Right kidney (tissue), 1 donor: ENCODE results near the gene PIK3R5.
"Not testable (repeated sequence)": the region's sequence is repeated elsewhere in the genome, so short reads cannot be mapped to it uniquely, and the experiment has no call there.

ENCODE experiments used
- DNase-seq: peaks from one replicate; pipeline ENCODE4 v3.0.0-alpha.2; 2016

PIK3R5 gene

DNA sequence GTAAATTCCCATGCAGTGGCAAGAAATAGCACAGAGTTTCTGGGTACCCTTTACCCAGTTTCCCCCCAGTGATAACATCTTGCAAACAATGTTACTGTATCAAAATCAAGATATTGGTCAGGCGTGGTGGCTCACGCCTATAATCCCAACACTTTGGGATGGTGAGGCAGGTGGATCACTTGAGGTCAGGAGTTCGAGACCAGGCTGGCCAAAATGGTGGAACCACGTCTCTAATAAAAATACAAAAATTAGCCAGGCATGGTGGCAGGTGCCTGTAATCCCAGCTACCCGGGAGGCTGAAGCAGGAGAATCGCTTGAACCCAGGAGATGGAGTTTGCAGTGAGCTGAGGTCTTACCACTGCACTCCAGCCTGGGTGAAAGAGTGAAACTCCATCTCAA, 109.3 kb downstream of the PIK3R5 start:
- not testable (repeated sequence) for DNase-seq

DNA sequence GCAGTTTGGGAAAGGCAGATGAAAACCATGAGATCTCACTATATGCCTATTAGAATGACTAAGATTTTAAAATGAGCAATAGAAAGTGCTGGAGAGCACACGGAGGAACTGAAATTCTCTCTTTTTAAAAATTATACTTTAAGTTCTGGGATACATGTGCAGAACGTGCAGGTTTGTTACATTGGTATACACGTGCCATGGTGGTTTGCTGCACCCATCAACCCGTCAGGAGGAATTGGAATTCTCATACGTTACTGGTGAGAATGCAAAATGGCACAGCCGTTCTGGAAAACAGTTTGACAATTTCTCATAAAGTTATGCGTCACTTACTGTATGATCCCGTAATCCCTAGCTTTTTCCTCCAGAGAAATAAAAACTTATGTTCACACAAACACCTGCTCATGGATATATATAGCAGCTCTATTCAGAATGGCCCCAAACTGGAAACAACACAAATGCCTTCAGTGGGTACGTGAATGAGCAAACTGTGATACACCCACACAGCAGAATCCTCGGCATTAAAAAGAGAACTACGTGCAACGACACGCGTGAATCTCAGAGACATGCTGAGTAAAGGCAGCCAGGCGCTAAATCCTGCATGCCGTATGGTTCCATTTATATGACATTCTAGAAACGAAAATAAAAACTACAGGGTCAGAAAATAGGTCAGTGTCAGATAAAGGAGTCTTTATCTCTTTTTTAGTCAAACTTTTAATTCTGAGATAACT, 109.9 kb downstream of the PIK3R5 start:
- DNase-seq: no peak

DNA sequence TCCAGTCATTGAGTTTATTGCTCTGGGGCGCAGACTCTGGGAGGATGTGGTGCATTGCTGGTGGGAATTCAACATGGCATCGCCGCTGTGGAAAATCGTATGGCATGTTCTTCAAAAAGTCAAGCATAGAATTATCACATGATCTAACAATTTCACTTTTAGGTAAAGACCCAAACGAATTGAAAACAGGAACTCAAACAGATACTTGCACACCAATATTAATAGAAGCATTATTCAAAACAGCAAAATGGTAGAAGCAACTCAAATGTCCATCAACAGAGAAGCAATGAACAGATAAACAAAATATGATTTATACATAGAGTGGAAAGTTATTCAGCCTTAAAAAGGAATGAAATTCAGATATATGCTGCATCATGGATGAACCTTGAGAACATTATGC, 113.9 kb downstream of the PIK3R5 start:
- DNase-seq: no peak

DNA sequence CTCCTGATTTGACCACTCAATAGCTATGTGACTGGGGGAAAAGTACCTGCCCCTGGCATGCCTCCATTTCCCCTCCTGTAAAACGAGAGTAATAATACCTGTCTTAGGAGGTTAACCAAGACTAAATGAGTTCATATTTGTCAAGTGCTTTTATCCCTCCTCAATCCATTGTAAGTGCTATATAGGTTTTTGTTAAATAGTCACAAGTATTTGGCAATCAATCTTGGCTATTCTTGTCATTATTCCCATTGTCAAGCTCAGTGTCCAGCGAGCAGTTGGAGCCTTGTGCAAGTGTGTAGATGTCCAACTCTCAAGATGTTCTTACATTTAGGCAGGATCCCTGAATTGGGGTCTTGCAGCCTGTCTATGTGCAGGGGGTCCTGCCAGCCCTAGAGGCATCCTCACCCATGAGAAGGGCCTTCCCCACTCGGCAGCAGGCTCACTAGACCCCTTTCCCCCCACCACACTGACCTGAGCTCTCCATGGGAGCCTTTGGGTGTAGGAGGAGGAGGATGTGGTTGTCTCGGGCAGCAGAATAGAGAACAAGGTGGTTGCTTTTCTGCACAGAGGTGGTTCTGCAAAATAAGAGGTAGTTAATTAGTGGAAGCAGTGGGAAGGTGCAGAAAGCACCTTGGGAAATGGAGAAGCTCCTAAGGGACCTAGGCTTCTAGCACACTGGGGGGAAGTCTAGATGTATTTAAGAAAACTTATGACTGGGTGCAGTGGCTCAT, 116.0 kb downstream of the PIK3R5 start:
- no peak for DNase-seq

DNA sequence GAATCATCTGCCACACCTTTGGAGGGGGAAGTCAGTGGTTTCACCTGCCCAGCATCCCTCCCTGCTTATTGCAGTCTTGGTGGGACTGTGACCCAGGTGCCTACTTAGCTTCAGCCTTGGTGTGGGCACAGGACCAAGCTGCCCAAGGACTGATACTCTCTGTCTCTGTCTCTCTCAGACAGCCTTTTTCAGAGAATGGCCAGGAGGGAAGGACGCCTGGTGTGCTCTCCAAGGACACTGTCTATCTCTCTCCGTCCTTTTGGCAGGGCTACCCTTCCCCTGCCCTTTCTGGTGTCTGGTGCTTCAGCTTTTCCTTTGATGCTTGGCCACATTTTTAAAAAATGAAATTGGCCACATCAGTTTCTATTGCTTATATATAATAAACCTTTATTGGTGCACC, 117.6 kb downstream of the PIK3R5 start:
- no peak for DNase-seq

DNA sequence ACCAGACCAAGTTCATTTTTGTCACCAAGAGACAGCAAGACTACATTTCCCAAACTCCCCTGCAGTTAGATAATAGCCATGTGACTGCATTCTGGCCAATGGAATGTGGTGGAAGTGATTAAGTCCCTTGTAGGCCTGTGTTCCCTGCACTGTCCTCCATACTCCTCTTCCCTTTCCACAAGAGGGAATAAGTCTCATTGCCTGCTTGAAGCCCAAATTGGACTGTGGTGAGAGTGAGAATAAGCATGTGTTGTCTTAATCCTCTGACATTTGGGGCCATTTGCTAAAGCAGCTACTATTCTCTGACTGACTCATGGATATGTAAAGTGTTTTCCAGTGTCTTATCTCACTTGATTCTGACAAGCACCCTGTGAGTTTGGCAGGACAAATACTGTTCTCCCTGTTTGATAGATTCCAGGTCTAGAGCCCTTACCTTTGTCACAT, 118.7 kb downstream of the PIK3R5 start:
- DNase-seq: no peak

DNA sequence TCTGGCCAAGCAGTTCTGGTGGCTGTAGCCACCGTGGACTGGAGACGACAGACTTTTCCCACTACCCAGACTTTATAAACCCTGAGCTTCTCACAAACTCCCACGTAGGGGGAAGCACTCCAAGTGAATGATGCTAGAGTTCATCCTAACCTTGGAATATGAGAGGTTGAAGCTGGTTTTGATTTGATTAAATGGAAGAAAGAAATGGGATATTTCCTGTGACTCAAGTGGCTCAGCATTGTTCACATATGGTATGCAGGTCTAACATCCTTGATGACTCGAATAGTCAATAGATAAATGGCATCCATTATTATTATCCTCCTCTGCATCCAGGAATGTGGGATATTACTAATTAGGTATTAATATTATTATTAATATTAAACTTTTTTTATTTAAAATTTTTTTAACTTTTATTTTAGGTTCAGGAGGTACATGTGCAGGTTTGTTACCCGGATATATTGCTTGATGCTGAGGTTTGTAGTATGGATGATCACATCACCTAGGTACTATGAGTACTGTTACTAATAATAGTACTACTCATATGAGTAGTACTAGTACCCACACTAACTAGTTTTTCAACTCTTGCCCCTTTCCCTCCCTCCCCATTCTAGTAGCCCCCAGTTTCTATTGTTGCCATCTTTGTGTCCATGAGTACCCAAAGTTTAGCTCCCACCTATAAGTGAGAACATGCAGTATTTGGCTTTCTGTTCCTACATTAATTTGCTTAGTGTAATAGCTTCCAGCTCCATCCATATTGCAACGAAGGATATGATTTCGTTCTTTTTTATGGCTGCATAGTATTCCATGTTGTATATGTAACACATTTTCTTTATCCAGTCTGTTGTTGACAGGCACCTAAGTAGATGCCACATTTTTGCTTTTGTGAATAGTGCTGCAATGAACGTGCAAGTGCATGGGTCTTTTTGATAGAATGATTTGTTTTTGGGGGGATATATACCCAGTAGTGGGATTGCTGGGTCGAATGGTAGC, 121.0 kb downstream of the PIK3R5 start:
- DNase-seq: no peak

DNA sequence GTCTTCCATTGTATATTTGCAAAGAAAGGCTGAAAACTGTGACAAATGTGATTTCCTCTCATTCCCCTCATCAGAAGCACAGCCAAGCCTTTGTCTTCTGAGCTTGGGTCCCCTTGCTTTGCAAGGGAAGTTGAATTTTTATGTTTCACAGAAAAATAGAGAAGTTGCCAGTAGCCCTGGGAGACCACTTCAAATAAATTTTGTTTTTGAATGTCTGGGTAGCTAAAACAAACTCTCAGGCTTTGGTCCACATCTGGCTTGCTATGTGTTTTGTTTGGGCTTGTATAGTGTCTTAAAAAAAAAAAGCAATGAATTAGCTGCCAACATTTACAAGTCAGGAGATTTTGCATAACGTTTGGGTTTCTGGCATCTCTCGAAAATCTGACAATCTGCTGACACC, 122.2 kb downstream of the PIK3R5 start:
- DNase-seq: no peak

DNA sequence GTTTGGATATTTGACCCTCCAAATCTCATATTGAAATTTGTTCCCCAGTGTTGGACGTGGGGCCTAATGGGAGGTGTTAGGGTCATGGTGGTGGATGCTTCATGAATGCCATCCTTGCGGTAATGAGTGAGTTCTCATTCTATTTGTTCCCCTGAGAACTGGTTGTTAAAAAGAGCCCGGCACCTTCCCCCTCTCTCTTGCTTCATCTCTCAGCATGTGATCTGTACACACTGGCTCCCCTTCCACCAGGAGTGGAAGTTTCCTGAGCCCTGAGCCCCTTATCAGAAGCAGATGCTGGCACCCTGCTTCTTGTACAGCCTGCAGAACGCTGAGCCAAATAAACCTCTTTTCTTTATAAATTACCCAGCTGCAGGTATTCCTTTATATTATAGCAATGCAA, 123.7 kb downstream of the PIK3R5 start:
- DNase-seq: no peak

DNA sequence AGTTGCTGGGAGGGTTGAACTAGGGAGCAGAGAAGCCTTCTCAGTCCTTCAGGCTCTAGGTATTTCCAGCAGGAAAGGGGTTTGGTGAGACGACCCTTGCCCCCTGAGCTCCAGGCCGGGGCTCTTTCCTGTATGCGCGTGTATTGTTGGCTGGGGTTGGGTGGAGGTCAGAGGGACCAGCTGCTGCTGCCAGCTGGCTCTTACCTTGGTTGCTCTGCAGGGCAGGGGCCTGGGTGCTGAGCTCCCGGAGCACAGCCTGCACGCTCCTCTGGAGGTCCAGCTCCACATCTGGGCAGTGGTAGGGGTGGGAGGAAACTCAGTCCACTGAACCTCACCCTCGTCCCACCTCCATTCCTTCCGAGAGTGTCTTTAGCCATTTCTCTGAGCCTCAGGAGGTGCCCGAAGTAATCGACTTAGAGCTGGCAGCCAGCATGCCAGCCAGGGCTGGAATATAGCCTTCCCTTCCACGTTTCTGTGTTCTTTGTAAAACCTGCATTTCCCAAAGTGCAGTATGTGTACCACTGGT, 126.0 kb downstream of the PIK3R5 start:
- DNase-seq: no peak

DNA sequence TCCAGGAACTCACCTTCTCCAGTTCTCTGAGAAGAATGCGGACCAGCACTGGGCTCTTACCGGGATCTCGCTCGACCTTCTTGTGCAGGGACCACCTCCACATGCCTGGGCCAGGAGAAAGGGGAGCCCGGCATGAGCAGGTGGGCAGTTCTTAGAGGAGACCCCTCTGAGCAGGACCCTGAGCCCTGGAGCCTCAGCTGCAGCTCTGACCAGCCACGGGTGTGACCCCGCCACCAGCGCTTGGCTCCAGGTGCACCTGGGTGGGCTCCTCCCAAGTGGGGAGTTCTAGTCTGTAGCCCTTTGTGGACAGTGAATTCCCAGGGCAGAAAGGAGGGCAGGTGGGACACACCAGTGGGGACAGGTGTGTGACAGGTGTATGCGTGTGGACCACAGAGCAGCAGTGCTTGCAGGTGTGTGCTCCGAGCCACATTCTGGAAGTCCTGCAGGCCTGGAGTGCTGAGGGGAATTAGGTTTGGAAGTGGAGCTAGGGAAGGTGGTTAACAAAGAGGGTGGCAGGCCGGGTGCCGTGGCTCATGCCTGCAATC, 126.9 kb downstream of the PIK3R5 start:
- DNase-seq: no peak

DNA sequence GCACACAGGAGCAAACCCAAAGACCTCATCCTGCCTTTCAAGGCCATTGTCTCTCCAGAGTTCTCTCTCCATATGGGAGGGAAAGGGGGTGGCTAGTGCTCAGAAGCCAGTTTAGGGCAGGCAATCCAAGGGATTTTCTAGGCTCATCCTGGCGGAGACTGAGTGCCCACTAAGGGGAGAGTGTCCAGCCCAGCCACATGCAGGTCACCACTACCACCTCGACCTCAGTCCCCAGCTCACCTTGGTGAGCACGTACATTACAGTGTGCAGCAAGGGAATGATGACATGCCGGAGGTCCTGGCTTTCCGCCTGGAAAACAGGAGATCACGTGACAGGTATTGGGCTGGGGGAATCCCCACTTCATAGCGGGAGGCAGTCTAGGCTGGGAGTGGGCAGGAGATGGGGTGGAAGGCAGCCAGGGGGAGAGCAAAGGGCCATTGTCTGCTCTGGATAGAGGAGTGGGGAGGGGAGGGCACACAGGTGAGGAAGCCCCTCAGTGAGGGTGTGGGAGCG, 127.9 kb downstream of the PIK3R5 start:
- no peak for DNase-seq

DNA sequence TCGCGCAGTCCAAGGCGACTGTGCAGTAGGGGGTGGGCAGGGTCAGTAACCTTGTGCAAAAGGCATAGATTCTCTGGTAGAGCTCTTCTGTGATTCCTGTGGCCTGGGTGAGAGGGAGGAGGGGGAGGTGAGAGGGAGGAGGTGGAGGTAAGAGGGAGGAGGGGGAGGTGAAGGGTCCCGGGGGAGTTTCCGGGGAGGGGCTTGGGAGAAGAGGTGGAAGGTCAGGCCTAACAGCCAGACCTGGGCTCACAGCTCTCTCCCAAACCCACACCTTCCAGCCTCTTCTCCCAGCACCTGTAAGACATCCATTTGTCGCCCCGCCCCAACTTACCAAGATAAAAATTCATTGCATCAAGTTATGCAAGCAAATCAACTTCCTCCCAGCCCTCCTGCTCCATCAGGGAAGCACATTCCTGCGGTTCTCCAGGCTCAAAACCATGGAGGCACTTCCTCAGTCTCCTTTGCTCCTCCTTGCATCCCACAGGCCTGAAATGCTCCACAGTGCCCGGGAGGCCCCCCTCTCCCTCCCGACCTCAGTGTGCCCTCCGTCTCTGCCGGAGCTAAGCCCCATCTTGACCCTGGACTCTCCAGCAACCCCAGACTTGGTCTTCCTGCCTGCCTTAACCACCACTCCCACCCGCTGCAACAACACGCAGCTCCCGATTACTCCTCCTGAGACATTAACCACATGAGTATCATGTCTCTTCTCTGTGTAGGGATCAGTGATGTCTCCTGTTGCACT, 128.5 kb downstream of the PIK3R5 start:
- DNase-seq: no peak

DNA sequence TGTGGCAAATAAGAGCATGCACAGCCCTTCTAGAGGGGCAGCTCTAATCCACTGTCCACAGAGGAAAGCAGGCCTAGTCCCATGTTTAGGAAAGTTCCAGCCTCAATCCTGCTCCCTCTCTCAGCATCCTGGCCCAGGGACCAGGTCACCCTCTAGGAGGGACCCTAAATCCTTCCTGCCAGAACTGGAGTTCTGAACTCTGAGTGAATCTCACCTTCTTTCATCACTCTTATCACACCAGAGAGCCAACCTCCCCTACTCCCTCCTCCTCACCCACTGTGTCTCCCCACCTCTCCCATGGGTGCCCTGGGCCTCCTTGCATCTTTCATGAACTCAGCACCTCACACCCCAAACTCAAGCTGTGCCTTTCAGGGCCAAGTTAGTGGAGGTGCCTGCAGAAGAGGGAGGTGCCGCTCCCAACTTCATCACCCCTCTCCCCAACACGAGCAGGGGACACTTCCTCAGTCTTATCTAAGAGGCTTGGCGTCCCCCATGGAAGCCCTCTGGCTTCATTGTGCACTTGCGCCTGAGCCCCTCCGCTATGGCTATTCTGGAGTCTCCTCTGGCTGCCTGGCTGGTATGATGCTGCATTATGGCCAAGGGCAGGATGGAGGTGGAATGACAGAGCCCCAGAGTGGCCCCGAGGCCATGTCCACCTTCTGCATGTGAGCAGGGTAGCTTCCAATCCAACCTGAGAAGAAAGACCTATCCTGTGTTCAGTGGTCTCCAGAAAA, 129.7 kb downstream of the PIK3R5 start:
- no peak for DNase-seq

DNA sequence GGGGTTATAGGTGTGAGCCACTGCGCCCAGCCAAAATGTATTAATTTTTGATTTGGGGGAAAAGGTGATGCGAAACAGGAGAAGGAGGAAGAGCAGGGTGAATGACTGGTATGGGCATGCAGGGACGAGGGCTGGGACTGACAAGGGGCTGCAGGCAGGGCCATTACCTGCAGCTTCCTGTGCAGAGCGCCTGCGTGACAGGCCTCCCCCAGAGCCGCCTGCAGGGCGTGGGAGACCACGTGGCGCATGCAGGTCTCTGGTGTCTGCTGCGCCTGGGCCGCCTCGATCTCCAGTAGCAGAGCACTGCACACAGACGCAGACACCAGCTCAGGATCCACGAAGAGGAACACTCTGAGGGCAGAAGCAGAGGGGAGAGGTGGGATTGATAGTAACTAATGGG, 130.4 kb downstream of the PIK3R5 start:
- DNase-seq: no peak

DNA sequence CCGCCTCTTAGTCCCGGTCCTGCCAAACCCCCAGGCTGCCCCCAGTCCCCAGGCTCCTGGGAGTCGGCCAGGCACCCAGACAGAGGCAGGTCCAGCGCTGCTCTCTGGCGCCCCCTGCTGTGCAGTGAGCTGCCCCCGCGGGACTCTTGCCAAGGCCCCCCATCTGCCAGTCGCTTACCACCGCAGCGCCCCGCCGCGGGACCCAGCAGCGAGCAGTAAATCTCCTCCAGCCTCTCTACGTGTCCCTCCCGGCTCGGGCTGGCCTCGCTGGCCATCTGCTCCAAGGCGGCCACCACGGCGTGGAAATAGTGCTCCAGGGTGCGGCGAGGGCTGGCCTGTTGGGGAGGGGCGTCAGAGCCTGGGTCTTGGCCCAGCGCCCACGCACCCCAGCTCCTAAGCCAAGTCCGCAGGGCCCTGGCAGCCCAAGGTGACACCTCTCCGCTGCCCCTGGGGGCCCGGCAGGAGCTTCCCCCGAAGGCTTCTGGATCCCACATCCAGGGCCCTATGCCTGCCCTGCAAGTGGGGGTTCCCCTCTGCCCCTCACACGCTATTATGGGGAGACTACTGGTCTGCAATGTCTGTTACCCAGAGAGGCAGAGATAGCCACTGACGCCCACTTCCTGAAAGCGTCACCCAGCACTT, 132.7 kb downstream of the PIK3R5 start:
- peak; percentile 18 for DNase-seq

DNA sequence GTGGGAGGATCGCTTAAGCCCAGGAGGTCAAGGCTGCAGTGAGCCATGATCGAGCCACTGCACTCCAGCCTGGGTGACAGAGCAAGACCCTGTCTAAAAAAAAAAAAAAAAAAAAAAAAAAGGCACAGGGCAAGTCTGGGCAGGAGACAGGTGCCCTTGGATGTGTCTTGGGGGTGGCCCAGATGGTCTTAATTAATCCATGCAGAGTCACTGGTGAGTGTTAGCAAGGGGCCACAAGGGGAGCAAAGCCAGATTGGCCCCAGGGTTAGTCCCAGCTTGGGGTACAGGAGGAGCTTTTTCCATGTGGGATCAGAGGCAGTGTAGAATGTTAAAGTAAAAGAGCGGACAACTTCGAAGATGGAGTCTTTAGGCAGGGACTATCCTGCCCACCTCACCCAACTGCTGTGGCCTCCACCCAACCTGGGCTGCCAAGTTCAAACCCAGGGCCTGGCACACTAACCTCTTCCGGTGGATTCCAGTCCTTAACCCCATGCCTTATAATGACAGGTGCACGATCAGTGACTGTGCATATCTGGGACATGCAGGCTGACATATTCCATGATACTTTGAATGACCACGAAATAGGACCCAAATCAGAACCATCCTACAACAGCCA, 134.2 kb downstream of the PIK3R5 start:
- DNase-seq: no peak

DNA sequence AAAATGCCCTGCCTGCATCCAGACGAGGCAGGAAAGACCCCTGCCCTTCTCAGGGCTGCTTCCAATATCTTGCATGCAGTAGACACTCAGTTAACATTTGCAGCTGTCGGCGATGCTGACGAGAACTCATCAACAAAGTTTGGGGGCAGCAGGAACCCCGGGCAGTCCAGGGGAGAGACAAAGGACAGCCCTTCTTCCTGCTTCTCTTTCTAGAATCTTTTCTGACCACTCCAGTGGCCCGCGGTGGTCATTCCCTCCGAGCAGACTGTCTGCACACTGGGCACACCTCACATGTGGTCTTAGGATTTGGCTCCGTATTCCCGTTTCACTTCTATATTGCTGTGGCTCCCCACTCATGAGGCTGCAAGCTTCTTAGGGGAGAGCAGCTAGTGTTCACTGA, 135.4 kb downstream of the PIK3R5 start:
- DNase-seq: no peak
